Stimulated activated CD8-positive, alpha-beta memory T cell treated with anti-CD3 and anti-CD28 coated beads, Interleukin-7, amount 100 ng/mL, for 4 hours (primary cell): ENCODE measurements around the gene ZC3H4.

ENCODE experiments used
- DNase-seq, 2 donors: peaks; one replicate each; pipeline ENCODE4 v3.0.0-alpha.2; 2020; ENCODE audit warnings: low read depth in 2 of 2

The ZC3H4 gene

DNA sequence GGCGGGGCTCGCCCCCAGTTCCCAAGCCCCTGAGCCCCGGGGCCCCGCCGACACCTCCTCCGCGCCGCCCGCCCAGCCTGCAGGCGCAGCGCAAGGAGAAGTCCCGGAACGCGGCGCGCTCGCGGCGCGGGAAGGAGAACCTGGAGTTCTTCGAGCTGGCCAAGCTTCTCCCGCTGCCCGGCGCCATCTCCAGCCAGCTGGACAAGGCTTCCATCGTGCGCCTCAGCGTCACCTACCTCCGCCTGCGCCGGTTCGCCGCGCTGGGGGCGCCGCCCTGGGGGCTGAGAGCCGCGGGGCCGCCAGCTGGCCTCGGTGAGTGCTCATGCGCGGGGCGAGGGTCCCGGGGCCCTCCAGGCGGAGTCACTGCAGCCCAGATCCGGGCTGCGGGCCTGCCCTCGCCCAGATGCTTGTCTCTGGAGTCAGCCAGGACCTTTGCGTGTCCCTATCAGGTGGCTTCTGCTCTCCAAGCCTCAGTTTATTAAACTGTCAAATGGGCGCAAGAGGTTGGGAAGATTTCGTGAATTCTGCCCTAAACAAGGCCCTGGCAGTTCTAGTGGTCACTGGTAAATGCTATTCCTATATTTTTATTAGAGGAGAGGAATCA is 91.9 kb downstream of the ZC3H4 start:
- no peak for DNase-seq

GRCh38 chr19:47020992-47021496 is 92.5 kb downstream of the ZC3H4 start:
- DNase-seq = no peak

DNA sequence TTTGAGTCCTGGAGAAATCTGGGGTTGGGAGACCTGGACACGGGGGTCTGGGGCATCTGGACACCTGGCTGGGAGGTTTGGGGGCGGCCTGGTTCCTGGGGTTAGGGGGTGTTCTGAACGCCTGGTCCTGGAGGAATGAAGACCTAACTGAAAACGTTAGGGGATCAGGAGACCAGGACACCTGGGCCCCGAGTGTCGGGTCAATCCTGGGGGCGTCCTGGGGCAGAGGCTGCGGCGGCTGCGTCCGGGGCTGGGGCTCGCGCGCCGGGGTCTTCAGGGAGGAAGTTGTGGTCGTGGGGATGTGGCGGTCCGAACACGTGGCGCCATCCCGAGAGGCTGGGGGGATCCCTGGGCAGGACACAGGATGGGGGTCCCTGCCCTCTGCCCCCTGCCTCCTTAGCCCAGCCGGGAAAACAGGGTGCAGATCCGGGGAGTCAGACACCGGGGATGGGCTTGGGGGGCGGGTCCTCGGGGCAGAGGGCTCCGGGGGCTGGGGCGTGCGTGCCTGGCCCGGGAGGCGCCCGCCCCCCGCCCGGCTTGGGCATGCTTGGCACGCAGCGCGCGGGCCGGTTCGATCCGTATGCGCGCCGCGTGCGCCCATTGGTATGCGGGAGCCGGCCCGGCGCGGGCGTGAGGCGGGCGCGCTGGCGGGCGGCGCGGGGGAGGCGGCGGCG is 93.3 kb downstream of the ZC3H4 start:
- no peak for DNase-seq

GRCh38 chr19:47019431-47020041 is 94.0 kb downstream of the ZC3H4 start, which contains the start of gene NPAS1:
NPAS1 (plus strand) TSS chr19:47019837; CDS start chr19:47021048, 1,211 bp downstream.
- DNase-seq = no peak

DNA sequence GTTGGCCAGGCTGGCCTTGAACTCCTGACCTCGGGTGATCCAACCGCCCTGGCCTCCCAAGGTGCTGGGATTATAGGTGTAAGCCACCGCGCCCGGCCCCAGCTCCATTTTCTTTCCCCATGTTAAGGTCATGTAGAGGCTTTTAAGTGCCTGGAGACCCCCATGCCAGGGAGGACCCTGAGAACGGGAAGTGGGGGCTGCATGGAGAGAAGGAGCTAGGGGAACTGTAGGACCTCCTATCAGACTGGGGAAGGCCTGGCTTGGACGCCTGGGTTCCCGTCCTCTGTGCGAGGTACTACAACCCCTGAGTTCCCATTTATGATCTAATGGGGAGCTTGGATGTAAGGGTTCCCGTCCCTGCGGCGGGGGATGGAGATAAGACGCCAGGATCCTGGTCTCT is 94.7 kb downstream of the ZC3H4 start:
- DNase-seq = no peak
